Muscle of leg (tissue), 11 donors: ENCODE data around the gene NTSR1. TPM values are rescaled to one million over a fixed set of nuclear protein-coding genes. Genes with fewer than 3 reads are reported as not detected.

ENCODE experiments used
- DNase-seq: peaks from one replicate; pipeline ENCODE4 v3.0.0; 2013
- H3K27ac ChIP-seq: one replicate; pipeline ENCODE4 v1.5.1; 2013; ENCODE audit warnings: mild to moderate bottlenecking, low read length, control low read depth
- H3K27me3 ChIP-seq: one replicate; pipeline ENCODE4 v1.6.1; 2013; ENCODE audit warnings: low read length; ENCODE audit not compliant: control insufficient read depth, insufficient read depth
- H3K36me3 ChIP-seq: one replicate; pipeline ENCODE4 v1.6.1; 2013; ENCODE audit warnings: low read length; ENCODE audit not compliant: control insufficient read depth, insufficient read depth
- H3K4me1 ChIP-seq: one replicate; pipeline ENCODE4 v1.6.1; 2013; ENCODE audit warnings: low read length; ENCODE audit not compliant: control insufficient read depth, insufficient read depth
- H3K4me3 ChIP-seq: one replicate; pipeline ENCODE4 v1.5.1; 2013; ENCODE audit warnings: low read length, control low read depth
- H3K9me3 ChIP-seq: replicated peaks from 2 replicates; pipeline ENCODE4 v1.6.1; 2013; ENCODE audit warnings: low read depth, low read length; ENCODE audit not compliant: control insufficient read depth
- WGBS: methylation state at CpG from one replicate; pipeline ENCODE4 v1.1.5; 2013; ENCODE audit warnings: missing lambda C conversion rate; ENCODE audit not compliant: insufficient coverage; 5-methylcytosine and 5-hydroxymethylcytosine counted together
- polyA plus RNA-seq, 8 donors: library from polyadenylated mRNA; unstranded; fragments of 120-200 nt; gene quantifications; one replicate each; pipeline versions ENCODE4 v1.2.1 to v1.2.3, GENCODE V29; 2013; ENCODE audit warnings: inconsistent platforms in 1 of 8, low replicate concordance in 1 of 8; ENCODE audit not compliant: insufficient read length in 8 of 8, insufficient read depth in 1 of 8
- total RNA-seq: library from RNA; stranded (reverse); fragments of 120-200 nt; gene quantifications from one replicate; pipeline ENCODE4 v1.2.4, GENCODE V29; 2013

The NTSR1 gene
- total and polyA plus RNA-seq, 9 donors = 0.04 to 0.27 (median 0.18) TPM

DNA sequence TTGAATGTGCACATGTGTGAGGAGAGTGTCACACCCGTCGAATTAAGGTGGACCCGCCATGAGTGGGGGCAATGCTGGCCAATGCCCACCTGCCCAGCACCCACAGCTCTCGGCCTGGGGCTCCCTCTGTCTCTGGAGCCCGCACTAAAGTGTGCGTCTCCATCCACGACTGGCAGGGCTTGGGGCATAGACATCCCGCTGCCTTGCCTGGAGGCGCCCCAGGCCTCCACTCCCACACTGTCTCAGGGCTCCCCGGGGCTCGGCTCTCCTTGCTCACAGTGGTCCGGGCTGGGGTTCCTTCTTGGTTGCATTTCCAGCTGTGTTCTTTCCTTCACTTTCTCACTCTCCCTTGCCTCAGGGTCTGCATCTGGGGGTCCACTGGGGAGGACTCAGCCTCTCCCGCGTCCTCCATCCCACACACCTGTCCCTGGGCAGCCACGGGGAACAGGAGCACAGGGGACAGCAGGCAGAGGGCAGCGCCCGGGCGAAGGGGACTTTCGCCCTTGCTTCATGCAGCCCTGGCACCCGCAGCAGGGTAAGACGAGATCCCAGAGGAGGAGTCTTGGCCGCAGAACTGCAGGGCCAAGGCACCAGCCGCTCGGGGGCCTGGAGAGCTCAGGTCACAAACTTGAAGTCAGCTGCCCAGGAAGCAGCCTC is 67.5 kb downstream of the NTSR1 start:
- no peak for DNase-seq
- Histone ChIP-seq H3K9me3 (no peaks in the 10 kb centered on the region), H3K36me3 (no peaks in the 10 kb centered on the region), H3K27me3 (peaks cover 20% of the 10 kb centered on the region), H3K27ac (no peak overlapping the region), H3K4me1 (peaks cover 55% of the 10 kb centered on the region), H3K4me3 (no peak overlapping the region)
- 84% methylated on average over 20 of the region's 24 CpGs for WGBS

DNA sequence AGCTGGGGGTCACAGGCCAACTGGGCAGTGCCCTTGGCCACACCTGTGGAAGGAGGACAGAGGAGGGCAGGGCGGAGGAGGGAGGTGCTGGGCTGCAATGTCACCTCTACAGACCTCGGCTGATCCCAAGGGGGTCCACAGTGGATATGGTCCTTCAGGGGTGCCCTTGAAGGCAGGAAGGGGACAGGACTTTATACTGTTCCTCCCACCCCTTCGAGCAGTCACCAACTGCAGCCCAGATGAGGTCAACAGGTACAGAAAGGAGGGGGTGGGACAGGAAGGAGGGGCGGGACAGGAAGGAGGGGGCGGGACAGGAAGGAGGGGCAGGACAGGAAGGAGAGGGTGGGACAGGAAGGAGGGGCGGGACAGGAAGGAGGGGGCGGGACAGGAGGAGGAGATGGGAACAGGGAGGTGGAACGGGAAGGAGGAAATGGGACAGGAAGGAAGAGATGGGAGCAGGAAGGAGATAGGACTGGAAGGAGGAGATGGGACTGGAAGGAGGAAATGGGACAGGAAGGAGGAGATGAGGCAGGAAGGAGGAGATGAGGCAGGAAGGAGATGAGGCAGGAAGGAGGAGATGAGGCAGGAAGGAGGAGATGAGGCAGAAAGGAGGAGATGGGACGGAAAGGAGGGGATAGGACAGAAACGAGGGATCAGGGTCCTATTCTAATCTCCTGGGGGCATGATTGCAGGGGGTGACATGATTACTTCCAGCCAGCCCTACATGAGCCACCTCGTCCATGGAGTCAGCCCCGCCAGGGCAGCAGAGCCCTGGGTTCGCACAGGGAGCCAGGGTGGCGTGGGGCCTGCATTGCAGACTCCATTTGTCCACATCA is 68.3 kb downstream of the NTSR1 start:
- H3K4me1 ChIP-seq = peaks cover 48% of the 10 kb centered on the region
- no peaks in the 10 kb centered on the region for H3K9me3 ChIP-seq
- DNase-seq = no peak
- WGBS = 62% methylated on average over 9 of the region's 14 CpGs
- H3K4me3 ChIP-seq = no peak overlapping the region
- H3K27ac ChIP-seq = peak overlapping the region; percentile 20
- H3K27me3 ChIP-seq = peaks cover 20% of the 10 kb centered on the region
- no peaks in the 10 kb centered on the region for H3K36me3 ChIP-seq

DNA sequence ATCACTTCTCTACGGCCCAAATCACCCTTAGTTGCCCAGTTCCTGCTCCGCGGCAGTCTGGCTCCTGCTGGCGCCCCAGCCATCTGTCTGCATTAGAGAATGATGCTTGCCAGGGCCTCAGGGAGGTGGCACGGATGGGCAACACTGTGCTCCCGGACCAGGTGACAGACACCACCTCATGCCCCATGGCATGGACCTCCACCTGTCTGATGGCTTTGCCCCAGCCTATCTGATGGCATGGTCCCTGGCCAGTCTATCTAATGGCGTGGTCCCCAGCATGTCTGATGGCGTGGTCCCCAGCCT is 68.8 kb downstream of the NTSR1 start:
- no peaks in the 10 kb centered on the region for H3K9me3 ChIP-seq
- peaks cover 45% of the 10 kb centered on the region for H3K4me1 ChIP-seq
- peak; percentile 60 for DNase-seq
- H3K36me3 ChIP-seq = no peaks in the 10 kb centered on the region
- H3K4me3 ChIP-seq = no peak overlapping the region
- peaks cover 20% of the 10 kb centered on the region for H3K27me3 ChIP-seq
- 76% methylated on average over 8 of the region's 8 CpGs for WGBS
- H3K27ac ChIP-seq = no peak overlapping the region

DNA sequence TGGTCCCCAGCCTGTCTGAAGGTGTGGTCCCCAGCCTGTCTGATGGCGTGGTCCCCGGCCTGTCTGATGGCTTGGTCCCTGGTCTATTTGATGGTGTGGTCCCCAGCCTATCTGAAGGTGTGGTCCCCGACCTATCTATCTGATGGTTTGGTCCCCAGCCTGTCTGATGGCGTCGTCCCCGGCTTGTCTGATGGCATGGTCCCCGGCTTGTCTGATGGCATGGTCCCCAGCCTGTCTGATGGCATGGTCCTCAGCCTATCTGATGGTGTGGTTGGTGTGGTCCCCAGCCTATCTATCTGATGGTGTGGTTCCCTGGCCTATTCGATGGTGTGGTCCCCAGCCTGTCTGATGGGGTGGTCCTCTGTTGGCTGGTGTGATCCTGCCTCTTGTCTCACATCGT is 69.4 kb downstream of the NTSR1 start:
- Histone ChIP-seq H3K4me3 (no peak overlapping the region), H3K36me3 (no peaks in the 10 kb centered on the region), H3K27ac (no peak overlapping the region), H3K4me1 (peaks cover 45% of the 10 kb centered on the region), H3K27me3 (peaks cover 16% of the 10 kb centered on the region), H3K9me3 (no peaks in the 10 kb centered on the region)
- no peak for DNase-seq
- 98% methylated on average over 8 of the region's 9 CpGs for WGBS

DNA sequence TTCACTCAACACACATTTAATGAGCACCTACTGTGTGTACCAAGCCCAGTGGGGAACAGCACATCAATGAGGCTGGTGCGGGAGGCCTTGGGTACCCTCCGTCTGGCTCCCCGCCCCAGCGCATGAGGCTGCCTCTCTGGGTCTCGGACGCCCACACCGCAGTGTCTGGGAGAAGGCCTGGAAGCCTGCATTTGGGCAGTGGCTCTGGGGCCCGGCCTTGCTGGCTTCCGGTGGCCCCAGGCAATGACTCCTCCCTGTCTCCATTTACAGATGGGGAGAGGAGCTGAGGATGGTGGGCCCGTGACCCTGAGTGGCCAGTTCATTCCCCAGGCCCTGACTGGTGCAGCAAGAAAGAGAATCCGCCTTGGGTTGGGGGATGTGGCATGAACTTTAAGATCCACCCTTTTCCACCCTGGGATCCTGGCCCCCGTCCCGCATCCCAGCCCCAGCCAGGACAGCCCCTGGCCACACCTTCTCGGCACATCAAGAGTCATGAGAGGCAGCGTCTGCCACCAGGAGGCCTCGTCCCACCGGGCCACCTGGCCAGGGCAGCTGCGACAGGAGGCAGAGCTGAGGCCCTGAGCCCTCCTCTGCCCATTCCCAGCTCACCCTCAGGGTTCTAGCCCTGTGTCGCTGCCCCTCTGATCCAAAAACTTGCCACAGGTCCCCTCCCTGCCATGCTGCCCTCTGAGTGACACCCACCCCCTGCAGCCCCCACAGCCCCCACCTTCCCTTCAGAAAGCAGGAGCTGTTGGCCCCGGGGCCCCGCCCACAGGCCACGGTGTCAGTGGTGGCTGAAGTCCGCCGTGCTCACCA is 70.2 kb downstream of the NTSR1 start:
- Histone ChIP-seq H3K4me1 (peaks cover 46% of the 10 kb centered on the region), H3K9me3 (no peaks in the 10 kb centered on the region), H3K4me3 (no peak overlapping the region), H3K36me3 (no peaks in the 10 kb centered on the region), H3K27ac (no peak overlapping the region), H3K27me3 (peaks cover 11% of the 10 kb centered on the region)
- WGBS = 70% methylated on average over 19 of the region's 24 CpGs
- DNase-seq = no peak

DNA sequence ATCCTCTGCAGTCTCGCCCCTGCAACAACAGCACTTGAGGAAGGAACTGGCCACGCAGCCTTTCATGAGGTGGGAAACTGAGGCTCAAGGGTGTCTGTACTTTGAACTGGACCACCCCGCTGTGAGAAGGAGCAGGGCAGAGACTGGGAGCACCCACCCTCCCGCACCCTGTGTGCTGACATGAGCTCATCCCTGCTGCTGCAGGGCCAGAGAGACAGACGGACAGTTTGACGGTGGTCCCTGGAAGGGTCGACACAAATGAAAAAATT is 70.7 kb downstream of the NTSR1 start:
- H3K4me1 ChIP-seq = peaks cover 46% of the 10 kb centered on the region
- no peak overlapping the region for H3K27ac ChIP-seq
- WGBS = 93% methylated on average over 4 of the region's 7 CpGs
- no peaks in the 10 kb centered on the region for H3K36me3 ChIP-seq
- DNase-seq = no peak
- peaks cover 9% of the 10 kb centered on the region for H3K27me3 ChIP-seq
- H3K4me3 ChIP-seq = no peak overlapping the region
- no peaks in the 10 kb centered on the region for H3K9me3 ChIP-seq

DNA sequence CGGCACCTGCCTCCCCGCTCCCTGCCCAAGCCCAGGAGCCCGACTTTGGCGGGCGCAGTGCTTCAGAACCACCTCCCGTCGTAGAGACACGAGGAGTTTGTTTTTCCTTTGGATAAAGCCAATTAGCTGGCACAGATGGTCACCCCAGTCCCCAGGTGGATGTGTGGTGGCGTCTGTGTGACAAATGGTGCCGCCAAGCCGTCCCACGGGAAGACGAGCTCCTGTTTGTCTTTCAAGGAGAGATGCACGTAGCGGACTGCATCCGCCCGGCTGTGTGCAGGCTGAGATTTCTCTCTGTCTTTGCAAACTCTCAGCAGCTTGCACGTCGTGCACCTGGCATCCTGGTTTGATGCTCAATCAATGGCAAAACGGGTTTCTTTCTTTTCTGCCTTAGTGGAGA is 71.6 kb downstream of the NTSR1 start:
- no peak for DNase-seq

DNA sequence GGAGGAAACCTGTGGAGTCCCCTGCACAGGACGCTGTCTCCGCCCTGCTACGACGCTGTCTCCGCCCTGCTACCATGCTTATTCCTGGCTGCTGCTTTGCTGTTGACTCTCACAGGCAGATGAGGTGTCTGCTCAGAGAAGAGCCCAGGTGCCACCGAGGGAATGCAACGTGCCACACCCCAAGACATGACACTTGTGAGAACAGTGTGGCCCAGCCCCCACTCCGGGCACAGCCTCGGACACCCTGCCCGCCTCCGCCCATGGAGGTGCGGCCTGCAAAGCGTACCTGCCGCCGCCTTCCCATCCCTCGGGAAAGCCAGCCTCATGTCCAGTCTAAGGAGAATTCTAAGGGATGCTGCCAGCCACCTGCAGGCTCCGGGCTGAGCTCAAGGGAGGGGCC is 72.1 kb downstream of the NTSR1 start:
- 85% methylated on average over 17 of the region's 17 CpGs for WGBS
- H3K4me1 ChIP-seq = peaks cover 45% of the 10 kb centered on the region
- H3K27ac ChIP-seq = no peak overlapping the region
- H3K36me3 ChIP-seq = no peaks in the 10 kb centered on the region
- no peak for DNase-seq
- H3K9me3 ChIP-seq = no peaks in the 10 kb centered on the region
- no peak overlapping the region for H3K4me3 ChIP-seq
- H3K27me3 ChIP-seq = peaks cover 3% of the 10 kb centered on the region

More for the DNA sequence above, 71.6 kb downstream of the NTSR1 start:
- Histone ChIP-seq H3K27me3 (peaks cover 3% of the 10 kb centered on the region), H3K36me3 (no peaks in the 10 kb centered on the region), H3K9me3 (no peaks in the 10 kb centered on the region), H3K27ac (no peak overlapping the region), H3K4me1 (peaks cover 41% of the 10 kb centered on the region), H3K4me3 (no peak overlapping the region)
- 66% methylated on average over 16 of the region's 20 CpGs for WGBS

DNA sequence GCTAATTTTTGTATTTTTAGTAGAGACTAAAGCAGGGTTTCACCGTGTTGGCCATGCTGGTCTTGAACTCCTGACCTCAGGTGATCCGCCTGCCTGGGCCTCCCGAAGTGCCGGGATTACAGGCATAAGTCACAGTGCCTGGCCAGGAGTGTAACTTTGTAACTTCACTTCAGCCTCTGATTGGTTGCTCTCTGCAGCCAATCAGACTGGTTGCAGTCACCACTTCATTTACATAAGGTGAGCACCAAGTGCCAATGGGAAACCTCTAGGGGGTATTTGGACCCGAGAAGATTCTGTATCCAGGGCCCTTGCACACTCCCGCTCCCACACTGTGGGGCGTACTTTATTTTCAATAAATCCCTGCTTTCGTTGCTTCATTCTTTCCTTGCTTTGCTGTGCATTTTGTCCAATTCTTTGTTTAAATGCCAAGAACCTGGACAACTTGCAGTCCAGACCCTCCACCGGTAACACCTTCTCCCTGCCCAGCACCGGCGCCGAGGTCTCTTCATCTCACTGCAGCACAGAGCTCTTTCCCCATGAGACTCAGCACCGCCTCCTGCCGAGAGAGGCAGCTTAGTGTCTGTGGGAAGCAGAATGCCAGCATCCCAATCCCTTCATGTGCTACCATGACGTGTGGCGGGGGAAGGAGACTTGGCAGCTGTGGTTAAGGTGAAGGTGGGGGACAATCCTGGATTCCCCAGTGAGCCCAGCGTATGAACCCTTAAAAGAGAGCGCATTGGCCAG is 73.7 kb downstream of the NTSR1 start:
- H3K27ac ChIP-seq = peak overlapping the region; percentile 20

DNA sequence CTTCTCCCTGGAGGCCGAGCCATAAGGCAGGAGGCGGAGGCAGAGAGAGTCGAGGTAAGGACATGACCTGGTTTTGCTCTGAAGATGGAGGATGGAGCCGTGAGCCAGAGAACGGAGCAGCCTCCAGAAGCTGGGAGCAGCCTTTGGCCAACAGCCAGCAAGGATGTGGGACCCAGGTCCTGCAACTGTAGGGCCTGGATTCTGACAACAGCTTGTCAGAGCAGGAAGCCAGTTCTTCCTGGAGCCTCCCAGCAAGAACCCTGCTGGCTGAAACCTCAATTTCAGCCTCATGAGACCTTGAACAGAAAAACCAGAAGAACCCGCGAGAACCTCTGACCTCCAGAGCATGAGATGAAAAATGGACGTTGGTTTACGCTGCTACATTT is 74.2 kb downstream of the NTSR1 start:
- H3K4me1 ChIP-seq = peaks cover 41% of the 10 kb centered on the region
- no peaks in the 10 kb centered on the region for H3K9me3 ChIP-seq
- H3K27me3 ChIP-seq = peaks cover 7% of the 10 kb centered on the region
- no peak overlapping the region for H3K4me3 ChIP-seq
- WGBS = 36% methylated on average over 9 of the region's 9 CpGs
- DNase-seq = peak; percentile 63
- peak overlapping the region; percentile 47 for H3K27ac ChIP-seq
- no peaks in the 10 kb centered on the region for H3K36me3 ChIP-seq

More for the DNA sequence above, 73.7 kb downstream of the NTSR1 start:
- Histone ChIP-seq H3K4me1 (peaks cover 44% of the 10 kb centered on the region), H3K4me3 (no peak overlapping the region), H3K36me3 (no peaks in the 10 kb centered on the region), H3K9me3 (no peaks in the 10 kb centered on the region), H3K27me3 (peaks cover 7% of the 10 kb centered on the region)
- WGBS = 70% methylated on average over 10 of the region's 18 CpGs
- no peak for DNase-seq
